Upper lobe of left lung (tissue), 6 donors: ENCODE measurements around the gene DSCAM. TPM values are rescaled to one million over a fixed set of nuclear protein-coding genes. Genes with fewer than 3 reads are reported as not detected.

Experiments
- ATAC-seq, 2 donors: fragments of 200-7000 bp; cut with Tn5 transposase; one replicate each; pipeline ENCODE4 v1.9.1; 2022; ENCODE audit warnings: mild to moderate bottlenecking in 2 of 2, moderate library complexity in 2 of 2; ENCODE audit not compliant: low FRiP score in 2 of 2
- DNase-seq, 2 donors: peaks; one replicate each; pipeline ENCODE4 v3.0.0-alpha.2; 2019 to 2020
- H3K27ac ChIP-seq, 4 donors: fragments of 200-600 bp; sonication (generic); one replicate each; pipeline ENCODE4 v1.5.1; 2016 to 2019
- H3K27me3 ChIP-seq, 4 donors: fragments of 200-600 bp; sonication (generic); one replicate each; pipeline ENCODE4 v1.5.1; 2017 to 2019
- H3K36me3 ChIP-seq, 4 donors: fragments of 200-600 bp; sonication (generic); one replicate each; pipeline ENCODE4 v1.5.1; 2016 to 2019
- H3K4me1 ChIP-seq, 4 donors: fragments of 200-600 bp; sonication (generic); one replicate each; pipeline ENCODE4 v1.5.1; 2018 to 2019
- H3K4me3 ChIP-seq, 4 donors: fragments of 200-600 bp; sonication (generic); one replicate each; pipeline ENCODE4 v1.5.1; 2017 to 2019; ENCODE audit warnings: mild to moderate bottlenecking in 2 of 4, moderate library complexity in 1 of 4
- H3K9me3 ChIP-seq, 4 donors: fragments of 200-600 bp; sonication (generic); one replicate each; pipeline ENCODE4 v1.5.1; 2018 to 2019
- CTCF ChIP-seq, 6 experiments: fragments of 450-650 bp in 4 of 6; fragments of 200-600 bp in 2 of 6; sonication (generic) in 2 of 6; IDR thresholded peaks; one replicate each; pipeline ENCODE4 v1.5.1; 2016 to 2019; ENCODE audit warnings: antibody characterized with exemption in 6 of 6
- EP300 ChIP-seq, 4 donors: sonication (generic); formaldehyde crosslinking; IDR thresholded peaks; one replicate each; pipeline ENCODE4 v1.5.1; 2017; ENCODE audit warnings: antibody characterized with exemption in 4 of 4, control low read depth in 2 of 4
- POLR2A ChIP-seq, 4 donors: fragments of 450-650 bp; IDR thresholded peaks; one replicate each; pipeline ENCODE4 v1.5.1; 2016 to 2017; ENCODE audit warnings: antibody characterized with exemption in 4 of 4, mild to moderate bottlenecking in 2 of 4
- POLR2AphosphoS5 ChIP-seq, 2 donors: sonication (generic); formaldehyde crosslinking; IDR thresholded peaks; one replicate each; pipeline ENCODE4 v1.5.1; 2017; ENCODE audit warnings: antibody characterized with exemption in 2 of 2
- WGBS, 2 donors: methylation state at CpG; one replicate each; pipeline ENCODE4 v1.1.5; 2017 to 2018; 5-methylcytosine and 5-hydroxymethylcytosine counted together
- total RNA-seq, 6 donors: library from RNA; depleted of rRNA in 4 of 6; stranded (reverse); fragments of >200 nt in 4 of 6; gene quantifications; one replicate each; pipeline versions ENCODE4 v1.1.0 to v1.2.1, GENCODE V29; 2016 to 2021
- donor health status: DM: no; HTN: no; CAD: no; lungs with moderate emphysema.
- donor health status: DM: no; HTN: yes; CAD: no; lungs with severe emphysema.

DSCAM gene
- total RNA-seq, 6 donors from 2014 or later = under 0.01 to 0.61 (median 0.26) TPM; not detected in 1

GRCh38 chr21:40623528-40623927 is 223.4 kb downstream of the DSCAM start:
- no peak for ATAC-seq
- H3K27me3 ChIP-seq = no peaks in the 10 kb centered on the region
- no peaks in the 10 kb centered on the region for H3K36me3 ChIP-seq
- TF ChIP-seq POLR2AphosphoS5 (IDR thresholded peaks at IDR 0.05) = no peak
- no peak overlapping the region for H3K27ac ChIP-seq
- DNase-seq = no peak
- no peaks in the 10 kb centered on the region for H3K4me1 ChIP-seq
- WGBS, 2 donors = 50 to 65% methylated on average over 1 of the region's 1 CpG
- no peaks in the 10 kb centered on the region for H3K9me3 ChIP-seq
- H3K4me3 ChIP-seq = no peak overlapping the region

- H3K27me3 ChIP-seq = no peaks in the 10 kb centered on the region
- H3K36me3 ChIP-seq = no peaks in the 10 kb centered on the region
- DNase-seq = no peak
- WGBS, 2 donors = 28 to 36% methylated on average over 4 of the region's 4 CpGs
- no peaks in the 10 kb centered on the region for H3K4me1 ChIP-seq
- no peak for ATAC-seq
- H3K9me3 ChIP-seq = no peaks in the 10 kb centered on the region
- TF ChIP-seq POLR2A (IDR thresholded peaks at IDR 0.05) (no peak), CTCF (IDR thresholded peaks at IDR 0.05) (no peak), POLR2AphosphoS5 (IDR thresholded peaks at IDR 0.05) (no peak), EP300 (IDR thresholded peaks at IDR 0.05) (no peak)
- H3K27ac ChIP-seq = no peak overlapping the region
- H3K4me3 ChIP-seq = no peak overlapping the region
Observed at GRCh38 chr21:40622531-40622930, 224.4 kb downstream of the DSCAM start.

DNA sequence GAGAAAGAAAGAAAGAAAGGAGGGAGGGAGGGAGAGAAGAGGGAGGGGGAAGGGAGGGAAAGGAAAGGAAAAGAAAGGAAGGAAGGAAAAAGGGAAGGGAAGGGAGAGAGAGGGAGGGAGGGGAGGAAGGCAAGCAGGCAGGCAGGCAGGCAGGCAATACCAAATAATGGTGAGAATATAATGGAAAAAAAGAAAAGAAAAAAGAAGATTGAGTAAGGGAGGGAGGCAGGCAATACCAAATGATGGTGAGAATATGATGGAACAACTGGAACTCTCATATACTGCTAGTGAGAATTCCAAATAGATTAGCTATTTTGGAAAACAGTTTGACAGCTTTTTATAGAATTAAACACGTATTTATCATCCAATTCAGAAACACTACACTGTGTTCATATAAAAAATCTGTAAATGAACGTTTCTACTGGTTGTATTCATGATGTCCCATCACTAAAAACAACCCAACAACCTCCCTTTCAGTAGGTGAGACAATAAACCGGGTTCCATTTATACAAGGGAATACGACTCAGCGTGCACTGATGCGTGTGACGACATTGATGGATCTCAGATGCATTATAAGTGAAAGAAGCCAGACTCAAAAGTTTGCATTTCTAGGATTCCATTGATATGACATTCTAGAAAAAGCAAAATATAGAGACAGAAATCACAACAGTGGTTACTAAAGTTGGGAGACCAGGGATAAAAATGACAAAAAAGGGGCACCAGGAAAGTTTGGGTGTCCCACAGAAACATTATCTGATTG is 226.4 kb downstream of the DSCAM start:
- H3K27ac ChIP-seq = no peak overlapping the region
- H3K36me3 ChIP-seq = no peaks in the 10 kb centered on the region
- H3K4me3 ChIP-seq = no peak overlapping the region
- no peak for TF ChIP-seq CTCF (IDR thresholded peaks at IDR 0.05)
- TF ChIP-seq EP300 (IDR thresholded peaks at IDR 0.05) = no peak
- TF ChIP-seq POLR2A (IDR thresholded peaks at IDR 0.05) = no peak
- no peak for TF ChIP-seq POLR2AphosphoS5 (IDR thresholded peaks at IDR 0.05)
- WGBS, 2 donors = 85 to 86% methylated on average over 7 of the region's 7 CpGs
- H3K27me3 ChIP-seq = no peaks in the 10 kb centered on the region
- no peak for ATAC-seq
- H3K9me3 ChIP-seq = no peaks in the 10 kb centered on the region
- no peaks in the 10 kb centered on the region for H3K4me1 ChIP-seq
- DNase-seq = no peak

- peak in 1 of 2 donors; percentile 31 for DNase-seq
- Histone ChIP-seq H3K4me1 (no peaks in the 10 kb centered on the region), H3K4me3 (no peak overlapping the region), H3K27ac (no peak overlapping the region), H3K9me3 (no peaks in the 10 kb centered on the region), H3K36me3 (no peaks in the 10 kb centered on the region), H3K27me3 (no peaks in the 10 kb centered on the region)
- TF ChIP-seq EP300 (IDR thresholded peaks at IDR 0.05) (no peak), CTCF (IDR thresholded peaks at IDR 0.05) (no peak), POLR2A (IDR thresholded peaks at IDR 0.05) (no peak), POLR2AphosphoS5 (IDR thresholded peaks at IDR 0.05) (no peak)
- ATAC-seq = no peak
- 87 to 90% methylated on average over 13 to 14 of the region's 14 CpGs for WGBS, 2 donors
Observed at GRCh38 chr21:40618191-40618973, 228.6 kb downstream of the DSCAM start.

GRCh38 chr21:40616377-40616704 is 230.6 kb downstream of the DSCAM start:
- Histone ChIP-seq H3K27me3 (no peaks in the 10 kb centered on the region), H3K9me3 (no peaks in the 10 kb centered on the region), H3K4me1 (no peaks in the 10 kb centered on the region), H3K27ac (no peak overlapping the region), H3K36me3 (no peaks in the 10 kb centered on the region), H3K4me3 (no peak overlapping the region)
- TF ChIP-seq POLR2AphosphoS5 (IDR thresholded peaks at IDR 0.05) (no peak), POLR2A (IDR thresholded peaks at IDR 0.05) (no peak), CTCF (IDR thresholded peaks at IDR 0.05) (no peak), EP300 (IDR thresholded peaks at IDR 0.05) (no peak)
- ATAC-seq (no peak), DNase-seq (no peak)
- 65 to 79% methylated on average over 5 of the region's 5 CpGs for WGBS, 2 donors
